HEK293 (cell line): Measurements from ENCODE around the gene PRG2.

Source experiments
- CTCF ChIA-PET: fragments of 350-600 bp; formaldehyde crosslinking; extraction: SDS; loops from one replicate; lab custom pipeline; 2021; ENCODE audit warnings: antibody characterized with exemption; lab: Yijun Ruan, JAX
- POLR2A ChIA-PET: fragments of 300-600 bp; formaldehyde crosslinking; extraction: SDS; loops from one replicate; lab custom pipeline; 2020; ENCODE audit warnings: antibody characterized with exemption, inconsistent platforms; lab: Yijun Ruan, JAX
- H3K27ac ChIP-seq: fragments of 200-500 bp; sonication (Bioruptor generic); 2 replicates; pipeline ENCODE4 v1.5.1; 2014; ENCODE audit warnings: low read depth, low read length, control low read depth, inconsistent platforms; ENCODE audit errors: extremely low read depth
- H3K36me3 ChIP-seq, 2 experiments: fragments of 200-500 bp in 1 of 2; sonication (Bioruptor generic) in 1 of 2; 1 replicate in 1 of 2; 2 replicates in 1 of 2; pipeline ENCODE4 v1.5.1; 2014 to 2017; ENCODE audit warnings: inconsistent platforms in 2 of 2, low read length in 2 of 2; ENCODE audit not compliant: control insufficient read depth in 2 of 2, insufficient read depth in 1 of 2
- H3K4me1 ChIP-seq: fragments of 200-500 bp; sonication (Bioruptor generic); 2 replicates; pipeline ENCODE4 v1.5.1; 2014; ENCODE audit warnings: mild to moderate bottlenecking, low read length, inconsistent platforms; ENCODE audit not compliant: control insufficient read depth, insufficient read depth
- H3K4me3 ChIP-seq: 2 replicates; pipeline ENCODE4 v1.5.1; 2011; ENCODE audit warnings: low read depth, mild to moderate bottlenecking, control low read depth, low read length, moderate library complexity
- H3K9me3 ChIP-seq: fragments of 200-500 bp; sonication (Bioruptor generic); 2 replicates; pipeline ENCODE4 v1.5.1; 2014; ENCODE audit warnings: low read depth, low read length, inconsistent platforms; ENCODE audit not compliant: control insufficient read depth, insufficient read depth
- PRDM4 ChIP-seq: fragments of 450-650 bp; formaldehyde crosslinking; IDR thresholded peaks from 2 replicates; pipeline ENCODE4 v1.5.1; 2017; ENCODE audit warnings: missing biosample characterization, missing genetic modification characterization
- RBAK ChIP-seq: fragments of 450-650 bp; formaldehyde crosslinking; IDR thresholded peaks from 2 replicates; pipeline ENCODE4 v1.5.1; 2016; ENCODE audit warnings: missing biosample characterization, missing genetic modification characterization
- SCRT1 ChIP-seq: fragments of 450-650 bp; formaldehyde crosslinking; IDR thresholded peaks from 2 replicates; pipeline ENCODE4 v1.5.1; 2016; ENCODE audit warnings: missing biosample characterization, missing genetic modification characterization, borderline replicate concordance
- SCRT2 ChIP-seq: fragments of 450-650 bp; formaldehyde crosslinking; IDR thresholded peaks from 2 replicates; pipeline ENCODE4 v1.5.1; 2016; ENCODE audit warnings: missing biosample characterization, missing genetic modification characterization
- ZNF140 ChIP-seq: fragments of 450-650 bp; formaldehyde crosslinking; IDR thresholded peaks from 2 replicates; pipeline ENCODE4 v1.5.1; 2016; ENCODE audit warnings: missing biosample characterization, missing genetic modification characterization
- ZNF169 ChIP-seq: fragments of 450-650 bp; formaldehyde crosslinking; IDR thresholded peaks from 2 replicates; pipeline ENCODE4 v1.5.1; 2016; ENCODE audit warnings: missing biosample characterization, missing genetic modification characterization
- ZNF2 ChIP-seq: fragments of 450-650 bp; formaldehyde crosslinking; IDR thresholded peaks from 2 replicates; pipeline ENCODE4 v1.5.1; 2016; ENCODE audit warnings: missing biosample characterization, missing genetic modification characterization
- ZNF211 ChIP-seq: fragments of 450-650 bp; formaldehyde crosslinking; IDR thresholded peaks from 2 replicates; pipeline ENCODE4 v1.5.1; 2016; ENCODE audit warnings: low read depth, missing biosample characterization, missing genetic modification characterization
- ZNF239 ChIP-seq: fragments of 450-650 bp; formaldehyde crosslinking; IDR thresholded peaks from 2 replicates; pipeline ENCODE4 v1.5.1; 2016; ENCODE audit warnings: missing biosample characterization, missing genetic modification characterization
- ZNF433 ChIP-seq: fragments of 450-650 bp; formaldehyde crosslinking; IDR thresholded peaks from 2 replicates; pipeline ENCODE4 v1.5.1; 2016; ENCODE audit warnings: missing biosample characterization, missing genetic modification characterization, low read depth
- ZNF501 ChIP-seq: fragments of 450-650 bp; formaldehyde crosslinking; IDR thresholded peaks from 2 replicates; pipeline ENCODE4 v1.5.1; 2016; ENCODE audit warnings: missing biosample characterization, missing genetic modification characterization
- ZNF624 ChIP-seq: fragments of 450-650 bp; formaldehyde crosslinking; IDR thresholded peaks from 2 replicates; pipeline ENCODE4 v1.5.1; 2017; ENCODE audit warnings: missing biosample characterization, missing genetic modification characterization
- ZNF626 ChIP-seq: fragments of 450-650 bp; sonication (Bioruptor Pico); formaldehyde crosslinking; IDR thresholded peaks from 2 replicates; pipeline ENCODE4 v1.5.1; 2018; ENCODE audit warnings: missing biosample characterization, missing genetic modification characterization, inconsistent platforms
- TF ChIP-seq, protein P1 (sequence below): fragments of 450-650 bp; formaldehyde crosslinking; IDR thresholded peaks from 2 replicates; pipeline ENCODE4 v1.5.1; 2017; ENCODE audit warnings: missing biosample characterization, mild to moderate bottlenecking, missing genetic modification characterization, moderate library complexity
- TF ChIP-seq, protein P2 (sequence below): fragments of 450-650 bp; formaldehyde crosslinking; IDR thresholded peaks from 2 replicates; pipeline ENCODE4 v1.5.1; 2016; ENCODE audit warnings: missing biosample characterization, missing genetic modification characterization
- TF ChIP-seq, protein P3 (sequence below): fragments of 450-650 bp; formaldehyde crosslinking; IDR thresholded peaks from 2 replicates; pipeline ENCODE4 v1.5.1; 2017; ENCODE audit warnings: missing biosample characterization, missing genetic modification characterization

PRG2 gene

GRCh38 chr11:57368106-57368844 is 22.2 kb downstream of the PRG2 start:
- no peaks in the 10 kb centered on the region for H3K36me3 ChIP-seq
- H3K9me3 ChIP-seq: no peaks in the 10 kb centered on the region
- no peaks in the 10 kb centered on the region for H3K4me1 ChIP-seq
- TF ChIP-seq, protein P1, sequence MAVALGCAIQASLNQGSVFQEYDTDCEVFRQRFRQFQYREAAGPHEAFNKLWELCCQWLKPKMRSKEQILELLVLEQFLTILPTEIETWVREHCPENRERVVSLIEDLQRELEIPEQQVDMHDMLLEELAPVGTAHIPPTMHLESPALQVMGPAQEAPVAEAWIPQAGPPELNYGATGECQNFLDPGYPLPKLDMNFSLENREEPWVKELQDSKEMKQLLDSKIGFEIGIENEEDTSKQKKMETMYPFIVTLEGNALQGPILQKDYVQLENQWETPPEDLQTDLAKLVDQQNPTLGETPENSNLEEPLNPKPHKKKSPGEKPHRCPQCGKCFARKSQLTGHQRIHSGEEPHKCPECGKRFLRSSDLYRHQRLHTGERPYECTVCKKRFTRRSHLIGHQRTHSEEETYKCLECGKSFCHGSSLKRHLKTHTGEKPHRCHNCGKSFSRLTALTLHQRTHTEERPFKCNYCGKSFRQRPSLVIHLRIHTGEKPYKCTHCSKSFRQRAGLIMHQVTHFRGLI (tag by site-specific recombination): no peak
- TF ChIP-seq SCRT2 (tag by site-specific recombination): 0 out of 2 replicates have a peak, but pooled peaks have one; percentile 10
- ChIA-PET CTCF (interaction anchor here (0.6 to 1.4 kb wide), 3 partner anchors 23 to 276 kb away, joined by 3 to 4 read pairs (median 3); no protein-coding TSS in a partner anchor), POLR2A (no interaction called here)
- H3K4me3 ChIP-seq: no peak overlapping the region
- no peak overlapping the region for H3K27ac ChIP-seq

GRCh38 chr11:57364851-57365660 is 25.4 kb downstream of the PRG2 start:
- no peaks in the 10 kb centered on the region for H3K9me3 ChIP-seq
- H3K4me1 ChIP-seq: no peaks in the 10 kb centered on the region
- ChIA-PET POLR2A (no interaction called here), CTCF (interaction anchor here (0.6 to 1.0 kb wide), 2 partner anchors 15 to 17 kb away, joined by 3 to 4 read pairs; no protein-coding TSS in a partner anchor)
- H3K27ac ChIP-seq: no peak overlapping the region
- no peaks in the 10 kb centered on the region for H3K36me3 ChIP-seq
- no peak overlapping the region for H3K4me3 ChIP-seq
- TF ChIP-seq ZNF239 (no peak), ZNF140 (tag by site-specific recombination) (no peak), SCRT1 (tag by site-specific recombination) (0 out of 2 replicates have a peak, but pooled peaks have one; percentile 41), PRDM4 (tag by site-specific recombination) (no peak), SCRT2 (tag by site-specific recombination) (peak; percentile 81), RBAK (tag by site-specific recombination) (no peak)

- ChIA-PET POLR2A (no interaction called here), CTCF (interaction anchor here (0.6 to 1.0 kb wide), 5 partner anchors 61 to 292 kb away, joined by 3 to 7 read pairs (median 3); no protein-coding TSS in a partner anchor)
- H3K4me3 ChIP-seq: no peak overlapping the region
- H3K9me3 ChIP-seq: no peaks in the 10 kb centered on the region
- H3K36me3 ChIP-seq: no peaks in the 10 kb centered on the region
- H3K27ac ChIP-seq: no peak overlapping the region
- no peaks in the 10 kb centered on the region for H3K4me1 ChIP-seq
- TF ChIP-seq ZNF501 (no peak), ZNF2 (tag by site-specific recombination) (no peak), ZNF624 (tag by site-specific recombination) (no peak), ZNF211 (no peak), ZNF169 (tag by site-specific recombination) (no peak), ZNF433 (no peak), ZNF626 (tag by site-specific recombination) (no peak)
- TF ChIP-seq, protein P2, sequence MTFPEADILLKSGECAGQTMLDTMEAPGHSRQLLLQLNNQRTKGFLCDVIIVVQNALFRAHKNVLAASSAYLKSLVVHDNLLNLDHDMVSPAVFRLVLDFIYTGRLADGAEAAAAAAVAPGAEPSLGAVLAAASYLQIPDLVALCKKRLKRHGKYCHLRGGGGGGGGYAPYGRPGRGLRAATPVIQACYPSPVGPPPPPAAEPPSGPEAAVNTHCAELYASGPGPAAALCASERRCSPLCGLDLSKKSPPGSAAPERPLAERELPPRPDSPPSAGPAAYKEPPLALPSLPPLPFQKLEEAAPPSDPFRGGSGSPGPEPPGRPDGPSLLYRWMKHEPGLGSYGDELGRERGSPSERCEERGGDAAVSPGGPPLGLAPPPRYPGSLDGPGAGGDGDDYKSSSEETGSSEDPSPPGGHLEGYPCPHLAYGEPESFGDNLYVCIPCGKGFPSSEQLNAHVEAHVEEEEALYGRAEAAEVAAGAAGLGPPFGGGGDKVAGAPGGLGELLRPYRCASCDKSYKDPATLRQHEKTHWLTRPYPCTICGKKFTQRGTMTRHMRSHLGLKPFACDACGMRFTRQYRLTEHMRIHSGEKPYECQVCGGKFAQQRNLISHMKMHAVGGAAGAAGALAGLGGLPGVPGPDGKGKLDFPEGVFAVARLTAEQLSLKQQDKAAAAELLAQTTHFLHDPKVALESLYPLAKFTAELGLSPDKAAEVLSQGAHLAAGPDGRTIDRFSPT (tag by site-specific recombination): no peak
- TF ChIP-seq, protein P3, sequence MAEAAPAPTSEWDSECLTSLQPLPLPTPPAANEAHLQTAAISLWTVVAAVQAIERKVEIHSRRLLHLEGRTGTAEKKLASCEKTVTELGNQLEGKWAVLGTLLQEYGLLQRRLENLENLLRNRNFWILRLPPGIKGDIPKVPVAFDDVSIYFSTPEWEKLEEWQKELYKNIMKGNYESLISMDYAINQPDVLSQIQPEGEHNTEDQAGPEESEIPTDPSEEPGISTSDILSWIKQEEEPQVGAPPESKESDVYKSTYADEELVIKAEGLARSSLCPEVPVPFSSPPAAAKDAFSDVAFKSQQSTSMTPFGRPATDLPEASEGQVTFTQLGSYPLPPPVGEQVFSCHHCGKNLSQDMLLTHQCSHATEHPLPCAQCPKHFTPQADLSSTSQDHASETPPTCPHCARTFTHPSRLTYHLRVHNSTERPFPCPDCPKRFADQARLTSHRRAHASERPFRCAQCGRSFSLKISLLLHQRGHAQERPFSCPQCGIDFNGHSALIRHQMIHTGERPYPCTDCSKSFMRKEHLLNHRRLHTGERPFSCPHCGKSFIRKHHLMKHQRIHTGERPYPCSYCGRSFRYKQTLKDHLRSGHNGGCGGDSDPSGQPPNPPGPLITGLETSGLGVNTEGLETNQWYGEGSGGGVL: no peak
These were observed 27.0 kb downstream of the PRG2 start for GRCh38 chr11:57363131-57364080.
